Activated naive CD4-positive, alpha-beta T cell treated with anti-CD3 and anti-CD28 coated beads, Interleukin-2, amount 50 U/mL, for 72 hours (primary cell): ENCODE measurements around the gene PTPRC. TPM values are rescaled to one million over a fixed set of nuclear protein-coding genes. Genes with fewer than 3 reads are reported as not detected.
"Not testable (repeated sequence)": the region's sequence is repeated elsewhere in the genome, so short reads cannot be mapped to it uniquely, and the experiment has no call there.

ENCODE experiments used
- ATAC-seq, 2 donors: fragments of 150-1000 bp; cut with Tn5 transposase; 2 replicates each; pipeline ENCODE4 v1.10.0; 2021; ENCODE audit warnings: mild to moderate bottlenecking in 2 of 2, moderate library complexity in 2 of 2
- DNase-seq, 2 donors: peaks; one replicate each; pipeline ENCODE4 v3.0.0; 2021 to 2022; ENCODE audit warnings: low spot score in 2 of 2
- H3K27ac Mint-ChIP-seq, 2 donors: one replicate each; pipeline ENCODE4 v1.8.0; 2022; ENCODE audit warnings: mild to moderate bottlenecking in 2 of 2, mixed read lengths in 2 of 2
- H3K36me3 Mint-ChIP-seq, 2 donors: one replicate each; pipeline ENCODE4 v1.8.0; 2022; ENCODE audit warnings: mixed read lengths in 2 of 2
- H3K9me3 Mint-ChIP-seq, 2 donors: one replicate each; pipeline ENCODE4 v1.8.0; 2022; ENCODE audit warnings: mixed read lengths in 2 of 2
- total RNA-seq, 2 donors: library from RNA; stranded (reverse); gene quantifications; one replicate each; pipeline ENCODE4 v1.2.3, GENCODE V29; 2022

Gene PTPRC
- 100 to 1,000 TPM; 433 to 644 TPM for total RNA-seq

- Mint-ChIP-seq H3K27ac (peak within 1 kb of the TSS; percentile 97 to 100), H3K9me3 (peaks cover 6 to 14% of the 10 kb centered on the region in 2 donors), H3K36me3 (peaks cover 36 to 54% of the 10 kb centered on the region in 2 donors)
- DNase-seq (no peak), ATAC-seq (peak; percentile 57 to 66)
Observed at GRCh38 chr1:198638894-198639635, at the start of gene PTPRC. TSS of gene PTPRC (plus strand) at chr1:198639040. CDS start at chr1:198639269, 229 bp downstream.

- DNase-seq (no peak), ATAC-seq (no peak)
- no peak overlapping the region for H3K27ac Mint-ChIP-seq
- peaks cover 19 to 64% of the 10 kb centered on the region in 2 donors for H3K36me3 Mint-ChIP-seq
- H3K9me3 Mint-ChIP-seq, result peaks cover 10 to 39% of the 10 kb centered on the region in 2 donors
Observed at GRCh38 chr1:198590454-198590853, 48.4 kb upstream of the PTPRC start.

- Mint-ChIP-seq H3K36me3 (peaks cover 25 to 64% of the 10 kb centered on the region in 2 donors), H3K27ac (peak overlapping the region in 1 of 2 donors; percentile 0), H3K9me3 (peaks cover 16 to 35% of the 10 kb centered on the region in 2 donors)
- no peak for ATAC-seq
- no peak for DNase-seq
Observed at GRCh38 chr1:198595765-198596164, 43.1 kb upstream of the PTPRC start.

DNA sequence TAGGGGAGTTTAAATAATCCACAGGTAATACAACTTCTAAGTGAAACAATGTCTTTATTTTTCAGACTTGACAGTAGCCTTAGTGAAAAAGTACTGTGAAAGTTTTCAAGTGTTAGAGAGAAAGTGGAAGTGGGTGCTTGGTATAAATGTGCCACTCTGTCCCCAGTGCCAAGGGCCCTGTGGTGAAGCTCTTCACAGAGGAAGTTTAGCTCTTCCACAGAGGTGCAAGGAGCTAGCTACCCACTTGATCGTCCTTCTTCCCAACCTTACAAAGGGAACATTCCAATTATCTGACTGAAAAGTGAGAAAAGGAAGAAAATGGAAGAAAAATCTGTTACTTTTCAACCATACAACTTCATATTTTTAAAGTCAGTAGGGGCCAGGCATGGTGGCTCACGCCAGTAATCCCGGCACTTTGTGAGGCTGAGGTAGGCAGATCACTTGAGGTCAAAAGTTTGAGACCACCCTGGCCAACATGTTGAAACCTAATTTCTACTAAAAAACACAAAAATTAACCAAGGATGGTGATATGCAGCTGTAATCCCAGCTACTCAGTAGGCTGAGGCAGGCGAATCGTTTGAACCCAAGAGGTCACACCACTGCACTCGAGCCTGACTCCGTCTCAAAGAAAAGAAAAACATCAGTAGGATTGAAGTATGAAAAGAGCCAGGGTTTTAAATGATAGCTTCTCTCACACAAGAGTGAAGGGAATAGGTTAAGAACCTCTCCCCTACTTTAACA, 41.0 kb upstream of the PTPRC start:
- Mint-ChIP-seq H3K36me3 (peaks cover 34 to 57% of the 10 kb centered on the region in 2 donors), H3K9me3 (peaks cover 24 to 33% of the 10 kb centered on the region in 2 donors), H3K27ac (peak overlapping the region; percentile 75 to 96)
- DNase-seq (no peak), ATAC-seq (no peak)

DNA sequence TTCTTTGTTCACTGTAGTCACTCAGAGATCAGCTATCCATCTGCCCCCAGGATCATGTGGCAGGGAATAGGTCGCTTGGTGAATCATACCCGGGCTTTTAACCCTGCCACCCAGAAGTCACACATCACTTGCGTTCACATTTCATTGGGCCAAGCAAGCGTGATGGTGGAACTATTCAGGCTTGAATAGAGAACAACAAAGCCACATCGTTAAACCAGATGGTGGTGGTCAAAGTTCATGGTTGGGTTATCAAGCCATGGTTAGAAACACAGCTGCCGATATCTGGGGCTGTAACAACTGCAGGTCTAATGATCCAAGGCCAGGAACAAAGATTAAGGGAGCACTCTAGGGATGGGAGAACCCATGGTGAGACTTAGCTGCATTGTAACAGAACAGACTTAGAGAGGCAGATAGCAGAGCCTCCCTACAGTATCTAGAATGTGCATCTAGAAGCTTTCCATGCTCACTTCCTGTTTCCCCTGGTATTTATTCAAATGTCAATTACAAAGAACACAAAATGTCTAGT, 40.0 kb upstream of the PTPRC start:
- Mint-ChIP-seq H3K36me3 (peaks cover 34 to 57% of the 10 kb centered on the region in 2 donors), H3K27ac (peak overlapping the region; percentile 52 to 96), H3K9me3 (peaks cover 24 to 28% of the 10 kb centered on the region in 2 donors)
- ATAC-seq (peak in 1 of 2 donors; percentile 17), DNase-seq (no peak)

DNA sequence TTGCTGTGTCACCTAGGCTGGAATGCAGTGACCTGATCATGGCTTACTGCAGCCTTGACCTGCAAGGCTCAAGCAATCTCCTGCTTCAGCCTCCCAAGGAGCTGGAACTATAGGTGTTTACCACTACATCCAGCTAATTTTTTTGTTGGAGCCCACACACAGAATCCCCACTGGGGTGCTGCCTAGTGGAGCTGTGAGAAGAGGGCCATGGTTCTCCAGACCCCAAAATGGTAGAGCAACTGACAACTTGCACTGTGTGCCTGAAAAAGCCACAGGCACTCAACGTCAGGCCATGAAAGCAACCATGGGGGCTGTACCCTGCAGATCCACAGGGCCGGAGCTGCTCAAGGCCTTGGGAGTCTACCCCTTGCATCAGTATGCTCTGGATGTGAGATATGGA, 39.1 kb upstream of the PTPRC start:
- Mint-ChIP-seq H3K9me3 (peaks cover 24 to 28% of the 10 kb centered on the region in 2 donors), H3K36me3 (peaks cover 34 to 51% of the 10 kb centered on the region in 2 donors), H3K27ac (peak overlapping the region in 1 of 2 donors; percentile 96)
- ATAC-seq (no peak), DNase-seq (no peak)

DNA sequence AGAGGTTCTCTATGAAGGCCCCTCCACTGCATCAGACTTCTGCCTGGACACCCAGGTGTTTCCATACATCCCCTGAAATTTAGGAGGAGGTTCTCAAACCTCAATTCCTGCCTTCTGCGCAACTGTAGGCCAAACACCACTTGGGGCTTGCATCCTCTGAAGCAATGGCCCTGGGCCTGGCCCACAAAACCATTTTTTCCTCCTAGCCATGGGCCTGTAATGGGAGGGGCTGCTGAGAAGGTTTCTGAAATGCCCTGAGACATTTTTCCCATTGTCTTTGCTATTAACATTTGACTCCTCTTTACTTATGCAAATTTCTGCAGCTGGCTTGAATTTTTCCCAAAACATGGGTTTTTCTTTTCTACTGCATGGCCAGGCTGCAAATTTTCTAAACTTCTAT, 37.9 kb upstream of the PTPRC start:
- H3K36me3 Mint-ChIP-seq, result peaks cover 34 to 39% of the 10 kb centered on the region in 2 donors
- H3K27ac Mint-ChIP-seq, result peak overlapping the region; percentile 29 to 96
- peaks cover 20 to 24% of the 10 kb centered on the region in 2 donors for H3K9me3 Mint-ChIP-seq
- ATAC-seq (no peak), DNase-seq (no peak)

DNA sequence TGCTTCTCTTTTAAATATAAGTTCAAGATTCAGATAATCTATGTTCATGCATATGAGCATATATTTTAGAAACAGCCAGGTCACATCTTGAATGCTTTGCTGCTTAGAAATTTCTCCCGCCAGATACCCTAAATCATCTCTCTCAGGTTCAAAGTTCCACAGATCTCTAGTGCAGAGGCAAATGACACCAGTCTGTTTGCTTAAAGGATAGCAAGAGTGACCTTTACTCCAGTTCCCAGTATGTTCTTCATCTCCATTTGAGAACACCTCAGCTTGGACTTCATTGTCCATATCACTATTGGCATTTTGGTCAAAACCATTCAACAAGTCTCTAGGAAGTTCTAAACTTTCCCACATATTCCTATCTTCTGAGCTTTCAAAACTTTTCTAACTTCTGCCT, 37.5 kb upstream of the PTPRC start:
- not testable (repeated sequence) for ATAC-seq, DNase-seq
- Mint-ChIP-seq H3K36me3 (peaks cover 31 to 35% of the 10 kb centered on the region in 2 donors), H3K9me3 (peaks cover 18 to 20% of the 10 kb centered on the region in 2 donors), H3K27ac (peak overlapping the region; percentile 29 to 96)

GRCh38 chr1:198601936-198602889, 36.6 kb upstream of the PTPRC start:
- Mint-ChIP-seq H3K9me3 (peaks cover 15 to 18% of the 10 kb centered on the region in 2 donors), H3K27ac (peak overlapping the region; percentile 93 to 96), H3K36me3 (peaks cover 28 to 32% of the 10 kb centered on the region in 2 donors)
- DNase-seq (no peak), ATAC-seq (peak; percentile 77 to 88)

DNA sequence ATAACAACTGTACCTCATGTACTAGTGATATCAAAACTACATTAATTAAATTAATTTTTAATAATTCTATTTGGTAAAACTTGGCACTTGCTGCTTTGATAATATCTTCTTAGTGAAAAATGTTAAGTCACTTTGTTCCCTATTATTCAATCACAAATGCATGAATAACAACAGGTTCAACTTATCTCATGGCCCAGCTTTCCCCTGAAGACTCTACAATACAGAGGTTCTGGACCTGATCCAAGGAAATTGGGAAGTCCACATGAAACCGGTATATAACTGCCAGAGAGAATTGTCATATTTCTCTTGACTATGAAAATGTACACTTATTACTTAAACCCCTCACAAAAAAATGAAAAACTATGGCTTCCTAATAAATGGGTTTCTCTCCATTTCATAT, 33.9 kb upstream of the PTPRC start:
- ATAC-seq (no peak), DNase-seq (no peak)
- Mint-ChIP-seq H3K9me3 (peaks cover 17 to 18% of the 10 kb centered on the region in 2 donors), H3K36me3 (peaks cover 22% of the 10 kb centered on the region in 2 donors), H3K27ac (peak overlapping the region in 1 of 2 donors; percentile 78)

DNA sequence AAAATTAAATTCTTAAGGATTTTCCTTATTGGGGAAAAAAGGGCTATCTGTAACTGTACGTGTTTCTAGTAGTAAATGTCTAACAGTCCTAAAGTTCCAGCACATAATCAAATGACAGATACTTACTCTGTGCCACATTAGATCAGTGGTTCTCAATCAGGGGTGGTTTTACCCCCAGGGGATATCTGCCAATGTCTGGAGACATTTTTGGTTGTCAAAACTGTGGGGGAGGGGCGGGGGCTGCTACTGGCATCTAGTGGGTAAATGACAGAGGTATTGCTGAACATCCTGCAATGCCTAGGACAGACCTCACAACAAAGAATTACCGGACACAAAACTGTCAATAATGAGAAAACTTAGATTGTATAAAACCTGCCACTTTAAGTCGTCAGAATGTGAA, 33.4 kb upstream of the PTPRC start:
- peaks cover 17 to 18% of the 10 kb centered on the region in 2 donors for H3K36me3 Mint-ChIP-seq
- peaks cover 13 to 14% of the 10 kb centered on the region in 2 donors for H3K9me3 Mint-ChIP-seq
- no peak for ATAC-seq
- DNase-seq, result no peak
- H3K27ac Mint-ChIP-seq, result peak overlapping the region in 1 of 2 donors; percentile 78

GRCh38 chr1:198606020-198606438, 32.8 kb upstream of the PTPRC start:
- H3K36me3 Mint-ChIP-seq, result peaks cover 11 to 12% of the 10 kb centered on the region in 2 donors
- ATAC-seq, result no peak
- peak overlapping the region in 1 of 2 donors; percentile 78 for H3K27ac Mint-ChIP-seq
- no peak for DNase-seq
- H3K9me3 Mint-ChIP-seq, result peaks cover 7 to 8% of the 10 kb centered on the region in 2 donors

DNA sequence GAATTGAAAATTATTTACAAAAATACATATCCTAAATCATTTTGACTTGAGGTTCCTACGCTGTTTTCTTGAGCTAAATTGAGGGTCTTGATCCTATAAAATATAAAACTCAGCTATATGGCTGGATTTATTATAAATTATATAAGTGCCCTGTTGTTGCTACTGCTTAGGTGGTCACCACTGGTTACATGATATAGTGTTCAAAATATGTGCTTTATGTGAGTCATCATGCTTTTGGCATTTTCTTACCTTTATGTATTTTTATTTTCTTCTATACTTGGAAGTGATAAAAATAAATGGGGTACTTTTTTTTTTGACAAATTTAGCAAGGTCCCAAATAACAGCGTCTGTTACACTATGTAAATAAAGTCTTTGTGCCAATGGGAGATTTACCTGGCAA, 31.1 kb upstream of the PTPRC start:
- Mint-ChIP-seq H3K36me3 (peaks cover 5 to 12% of the 10 kb centered on the region in 2 donors), H3K9me3 (peaks cover 0 to 3% of the 10 kb centered on the region in 2 donors), H3K27ac (no peak overlapping the region)
- DNase-seq (no peak), ATAC-seq (no peak)

DNA sequence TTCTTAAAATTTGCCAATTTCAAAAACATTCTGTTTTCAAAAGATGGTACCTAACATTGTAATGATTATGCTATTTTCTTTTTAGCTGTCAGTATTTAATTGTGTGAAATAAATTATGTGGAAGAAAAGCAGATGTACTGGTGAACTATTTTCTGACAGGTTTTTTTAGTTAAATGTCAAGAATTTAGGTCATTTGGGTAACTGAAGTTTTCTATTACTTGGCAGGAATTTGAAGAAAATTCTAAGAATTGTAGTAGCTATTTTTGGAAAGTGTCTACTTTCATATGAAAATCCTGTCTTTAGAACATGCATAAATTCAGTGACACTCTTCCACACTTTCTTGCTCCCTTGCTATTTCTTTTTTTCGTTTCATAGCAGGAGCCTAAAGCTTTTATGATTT, 28.5 kb upstream of the PTPRC start:
- Mint-ChIP-seq H3K27ac (peak overlapping the region; percentile 93 to 98), H3K9me3 (peaks cover 0 to 3% of the 10 kb centered on the region in 2 donors), H3K36me3 (peaks cover 11 to 18% of the 10 kb centered on the region in 2 donors)
- ATAC-seq (no peak), DNase-seq (no peak)

GRCh38 chr1:198611219-198611618, 27.6 kb upstream of the PTPRC start:
- DNase-seq (no peak), ATAC-seq (peak; percentile 26 to 40)
- Mint-ChIP-seq H3K9me3 (peaks cover 0 to 3% of the 10 kb centered on the region in 2 donors), H3K27ac (peak overlapping the region; percentile 93 to 98), H3K36me3 (peaks cover 18 to 19% of the 10 kb centered on the region in 2 donors)
